GM11168 (cell line): ENCODE results near the gene SDK1.
"Not testable (repeated sequence)": the region's sequence is repeated elsewhere in the genome, so short reads cannot be mapped to it uniquely, and the experiment has no call there.

Source experiments
- in situ Hi-C: fragments of 300-500 bp; cut with MboI; formaldehyde crosslinking; loops from one replicate; pipeline ENCODE4 v1.12.0; 2022; ENCODE audit warnings: low sequenced_read_pairs; ENCODE audit not compliant: unreplicated experiment

The SDK1 gene

DNA sequence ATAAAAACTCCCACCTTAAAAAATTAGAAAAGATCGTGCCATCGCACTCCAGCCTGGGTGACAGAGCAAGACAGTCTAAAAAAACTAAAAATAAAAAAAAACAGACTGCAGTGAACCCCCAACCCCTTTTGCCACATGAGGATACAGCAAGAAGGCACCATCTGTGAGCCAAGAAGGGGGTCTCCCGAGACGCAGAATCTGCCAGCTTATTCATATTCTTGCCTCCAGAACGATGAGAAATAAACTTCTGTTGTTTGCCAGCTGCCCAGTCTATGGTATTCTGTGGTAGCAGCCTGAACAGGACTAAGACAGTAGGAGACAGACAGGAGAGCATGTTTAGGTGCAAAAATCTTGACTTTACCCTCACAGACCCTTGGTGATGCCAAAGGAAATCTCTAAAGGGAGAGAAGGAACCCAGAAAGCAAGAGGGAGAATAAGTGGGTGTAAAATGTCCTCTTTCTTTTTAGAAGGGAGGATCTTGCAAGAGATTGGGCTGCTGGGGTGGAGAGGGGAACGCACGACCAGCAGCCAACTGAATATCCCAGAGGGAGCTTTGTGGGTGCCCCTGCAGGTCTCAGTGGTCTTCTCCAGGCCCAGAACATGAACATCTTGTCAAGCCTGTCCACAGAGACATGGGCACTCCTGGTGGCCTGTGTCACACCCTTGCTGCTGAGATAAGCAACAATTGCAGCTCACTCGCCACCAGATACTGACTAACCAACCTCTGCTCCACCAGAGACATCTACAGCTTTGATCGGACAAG, 980.4 kb downstream of the SDK1 start:
- in situ Hi-C loops: no loop called here

DNA sequence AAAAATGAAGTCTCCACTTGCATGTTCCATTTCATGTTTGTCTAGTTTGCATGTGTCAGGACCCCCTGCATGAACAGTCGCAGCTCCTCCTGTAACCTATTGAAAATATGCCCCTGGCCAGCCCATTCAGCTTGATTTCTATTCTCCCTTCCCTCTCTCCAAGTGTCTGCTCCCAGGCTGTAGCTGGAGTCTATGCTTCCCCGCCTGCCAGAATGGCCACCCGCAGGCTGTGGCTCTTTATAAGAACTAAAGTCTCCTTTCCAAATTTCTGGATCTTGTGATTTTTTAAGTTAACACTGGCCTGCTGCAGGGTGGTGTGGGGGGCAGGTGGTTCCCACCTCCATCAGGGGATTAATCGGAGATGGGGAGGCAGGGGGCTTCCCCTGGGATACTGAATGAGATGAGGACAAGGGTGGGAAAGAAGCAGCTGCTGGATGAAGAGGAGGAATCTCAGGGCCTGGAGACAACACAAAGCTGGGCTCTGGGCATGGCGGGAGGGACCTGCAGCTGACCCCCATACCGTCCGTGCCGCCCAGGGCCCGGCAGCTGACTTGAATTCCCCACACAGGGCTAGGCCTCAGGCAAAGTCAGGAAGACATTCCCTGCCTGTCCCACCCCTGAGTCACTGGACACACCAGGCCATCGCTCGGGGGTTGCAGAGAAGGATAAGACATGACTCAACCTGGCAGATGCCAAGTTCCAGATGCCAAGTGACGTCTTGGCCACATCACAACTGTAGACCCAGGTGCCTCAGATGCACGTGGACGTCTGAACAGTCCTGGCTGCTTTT, 981.6 kb downstream of the SDK1 start:
- in situ Hi-C loops: no loop called here

DNA sequence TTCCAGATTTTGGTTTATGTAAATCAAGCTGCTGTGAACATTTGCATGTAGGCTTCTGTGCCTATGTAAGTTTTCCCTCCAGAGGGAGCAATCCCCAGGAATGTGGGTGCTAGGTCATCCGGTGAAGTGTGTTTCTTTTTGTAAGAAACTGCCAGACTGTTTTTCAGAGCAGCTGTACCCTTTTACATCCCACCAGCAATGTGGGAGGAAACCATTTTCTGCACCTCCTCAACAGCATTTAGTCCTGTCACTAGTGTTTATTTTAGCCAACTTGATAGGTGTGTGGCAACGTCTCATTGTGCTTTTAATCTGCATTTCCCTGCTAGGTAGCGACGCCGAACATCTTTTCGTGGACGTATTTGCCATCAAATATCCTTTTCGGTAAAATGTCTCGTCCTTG, 985.3 kb downstream of the SDK1 start:
- in situ Hi-C loops: no loop called here

DNA sequence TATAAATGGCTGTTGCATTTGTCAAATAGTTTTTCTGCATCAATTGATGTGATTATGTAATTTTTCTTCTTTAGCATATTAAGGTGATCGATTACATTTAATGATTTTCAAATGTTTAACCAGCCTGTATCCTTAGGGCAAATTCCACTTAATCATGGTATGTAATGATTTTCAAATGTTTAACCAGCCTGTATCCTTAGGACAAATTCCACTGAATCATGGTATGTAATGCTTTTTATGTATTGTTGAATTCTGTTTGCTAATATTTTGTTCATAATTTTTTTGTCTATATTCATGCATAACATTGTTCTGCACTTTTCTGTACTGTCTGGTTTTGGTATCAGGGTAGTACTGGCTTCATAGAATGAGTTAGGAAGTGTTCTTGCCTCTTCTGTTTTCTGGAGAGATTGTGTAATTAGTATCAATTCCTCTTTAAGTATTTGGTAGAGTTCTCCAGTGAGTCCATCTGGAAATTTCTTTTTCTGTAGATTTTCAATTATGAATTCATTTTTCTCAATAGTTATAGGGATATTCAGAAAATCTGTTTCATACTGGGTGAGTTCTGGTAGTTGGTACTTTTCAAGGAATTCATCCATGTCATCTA, 987.8 kb downstream of the SDK1 start:
- in situ Hi-C loops: no loop called here

DNA sequence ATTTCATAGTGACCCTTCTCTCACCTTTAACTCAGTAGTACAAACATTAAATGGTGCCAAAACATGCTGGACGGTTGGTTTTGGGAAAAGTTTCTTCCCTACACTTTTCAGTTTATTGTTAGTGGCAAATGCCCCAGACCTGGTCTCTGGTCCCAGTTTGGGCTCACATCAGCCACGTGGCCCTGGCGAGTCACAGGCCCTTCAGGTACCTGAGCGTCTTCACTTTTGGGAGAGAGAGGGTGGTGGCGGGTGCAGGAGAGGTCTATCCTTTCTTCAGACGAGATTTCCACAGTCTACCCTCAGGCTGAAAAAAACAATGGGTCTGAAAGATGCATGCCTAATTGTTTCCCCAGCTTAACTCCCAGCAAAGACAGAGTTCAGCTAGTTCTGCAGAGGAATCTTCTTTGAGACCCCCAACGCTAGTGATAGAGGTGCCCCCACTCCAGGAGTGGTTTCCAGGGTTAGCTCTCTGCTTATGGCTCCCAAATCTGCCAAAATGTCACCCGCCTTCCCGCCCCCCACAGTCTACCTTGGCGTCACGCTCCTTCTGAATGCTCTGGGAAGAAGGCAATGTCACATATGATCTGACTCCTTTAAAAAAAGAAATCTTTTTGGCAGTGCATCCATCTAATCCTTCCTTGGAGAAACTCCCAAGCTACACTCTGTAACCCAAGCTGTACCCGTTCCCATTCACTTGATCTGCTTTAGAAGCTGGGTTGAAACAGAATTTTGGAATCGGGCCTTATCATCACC, 996.3 kb downstream of the SDK1 start:
- in situ Hi-C loops: no loop called here

DNA sequence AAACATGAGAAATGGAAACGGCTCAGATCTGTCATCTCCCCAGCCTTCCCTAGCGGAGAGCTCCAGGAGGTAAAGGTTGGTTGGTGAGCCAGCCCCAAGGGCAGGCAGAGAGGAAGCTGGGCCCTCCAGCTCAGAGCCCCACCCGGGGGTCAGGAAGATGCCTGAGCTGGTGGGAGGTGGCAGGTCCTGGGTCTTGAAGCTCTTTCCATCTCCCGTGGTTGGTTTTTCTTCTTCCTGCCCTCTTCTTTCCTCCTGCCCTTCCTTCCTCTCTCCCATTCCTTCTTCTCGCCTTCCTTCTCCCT, 996.8 kb downstream of the SDK1 start:
- in situ Hi-C loops: no loop called here

DNA sequence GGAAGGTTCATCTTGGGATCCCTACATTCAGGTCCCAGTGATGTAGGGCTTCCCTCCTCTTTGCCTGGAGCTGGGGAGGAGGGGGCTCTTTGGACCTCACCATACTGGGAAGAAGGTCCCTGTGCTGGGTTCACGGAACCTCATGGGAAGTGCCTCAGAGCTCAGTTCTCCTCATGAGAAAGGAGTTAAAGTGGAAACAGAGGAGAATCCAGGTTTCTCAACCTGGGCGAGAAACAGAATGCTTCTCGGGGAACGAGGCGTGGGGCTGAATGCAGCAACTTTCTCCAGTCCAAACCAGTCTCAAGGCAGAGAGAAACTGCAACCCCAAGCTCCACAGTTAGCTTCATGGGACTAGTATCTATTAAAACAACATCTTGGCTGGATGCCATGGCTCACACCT, 998.4 kb downstream of the SDK1 start:
- in situ Hi-C loops: no loop called here

DNA sequence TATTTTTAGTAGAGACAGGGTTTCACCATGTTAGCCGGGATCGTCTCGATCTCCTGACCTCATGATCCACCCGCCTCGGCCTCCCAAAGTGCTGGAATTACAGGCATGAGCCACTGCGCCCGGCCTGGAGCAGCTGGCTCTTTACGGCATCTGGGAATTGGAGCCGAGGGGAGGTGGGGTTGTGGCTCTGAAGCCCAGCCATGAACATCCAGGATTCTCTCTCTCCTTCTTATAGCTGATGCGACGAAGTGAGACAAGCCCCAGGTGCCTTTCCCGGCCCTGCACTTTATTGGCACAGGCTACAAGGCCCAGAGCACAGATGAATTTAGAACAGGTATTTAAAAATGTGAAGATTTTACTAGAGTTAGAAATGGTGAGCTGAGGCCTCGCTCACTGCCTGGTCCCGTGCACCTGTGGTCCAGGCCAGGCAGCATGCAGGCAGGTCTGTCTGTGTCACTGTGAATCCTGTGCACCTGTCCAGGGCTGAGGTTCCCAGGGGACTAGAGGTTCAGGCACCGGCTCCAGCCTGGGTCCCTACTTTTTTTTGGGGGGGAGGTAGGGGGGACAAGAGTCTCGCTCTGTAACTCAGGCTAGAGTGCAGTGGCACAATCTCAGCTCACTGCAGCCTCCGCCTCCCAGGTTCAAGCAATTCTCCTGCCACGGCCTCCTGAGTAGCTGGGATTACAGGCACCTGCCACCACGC, 1001.3 kb downstream of the SDK1 start:
- in situ Hi-C loops: no loop called here

DNA sequence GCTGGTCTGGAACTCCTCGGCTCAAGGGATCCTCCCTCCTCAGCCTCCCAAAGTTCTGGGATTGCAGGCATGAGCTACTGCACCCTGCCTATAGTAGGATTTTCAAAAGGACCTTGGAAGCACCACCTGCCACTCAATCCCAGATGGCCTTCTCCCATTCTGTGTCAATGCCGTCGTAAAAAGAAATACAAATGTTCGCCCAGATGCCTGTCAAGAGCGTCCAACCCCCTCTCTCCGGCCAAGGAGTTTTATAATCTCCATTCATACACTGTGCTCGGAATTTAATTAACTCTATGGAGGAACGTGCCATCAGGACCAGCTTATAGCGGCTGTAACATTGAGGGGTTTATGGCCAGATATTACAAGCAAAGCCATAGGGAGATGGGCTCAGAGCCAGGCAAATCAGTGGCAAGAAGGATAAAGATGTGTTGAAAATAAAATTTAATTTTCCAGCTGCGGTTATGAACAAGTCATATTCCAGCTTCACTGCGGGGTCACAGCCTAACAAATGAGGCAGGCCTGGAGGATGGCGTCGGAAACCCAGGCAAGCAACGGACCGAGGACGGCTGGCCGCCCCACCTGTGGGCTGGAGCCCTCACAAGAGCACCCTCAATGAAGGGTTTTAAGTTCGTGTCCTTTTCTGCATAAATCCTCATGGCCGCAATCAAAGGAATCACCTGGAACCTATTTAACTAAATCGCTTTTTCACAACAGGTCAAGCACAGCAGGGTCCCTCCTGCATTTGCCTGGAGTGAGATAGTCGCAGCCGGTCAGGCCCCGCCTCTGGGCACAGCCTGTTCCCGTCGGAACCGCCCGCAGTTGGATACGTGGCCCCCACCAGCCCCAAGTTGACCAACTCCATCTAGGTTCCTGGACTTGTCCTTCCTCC, 1006.5 kb downstream of the SDK1 start:
- in situ Hi-C loops: no loop called here

DNA sequence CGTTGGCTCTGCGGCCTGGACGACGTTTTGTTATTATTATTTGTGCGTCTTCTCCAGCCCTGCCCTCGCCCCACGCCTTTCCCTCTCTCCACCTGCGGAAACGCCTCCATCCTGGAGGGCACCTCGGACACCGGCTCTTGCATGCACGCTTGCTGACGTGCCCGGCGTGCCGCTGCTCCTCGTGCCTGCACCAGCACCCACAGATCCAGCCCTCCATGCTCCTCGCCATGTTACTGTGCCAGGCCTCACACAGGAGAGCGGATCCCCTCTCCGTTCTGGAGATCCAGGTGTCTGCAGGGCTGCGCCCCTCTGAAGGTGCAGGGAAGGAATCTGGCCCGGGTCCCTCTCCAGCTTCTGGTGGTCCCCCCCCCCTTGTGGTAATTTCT, 1007.1 kb downstream of the SDK1 start:
- in situ Hi-C loops: no loop called here

DNA sequence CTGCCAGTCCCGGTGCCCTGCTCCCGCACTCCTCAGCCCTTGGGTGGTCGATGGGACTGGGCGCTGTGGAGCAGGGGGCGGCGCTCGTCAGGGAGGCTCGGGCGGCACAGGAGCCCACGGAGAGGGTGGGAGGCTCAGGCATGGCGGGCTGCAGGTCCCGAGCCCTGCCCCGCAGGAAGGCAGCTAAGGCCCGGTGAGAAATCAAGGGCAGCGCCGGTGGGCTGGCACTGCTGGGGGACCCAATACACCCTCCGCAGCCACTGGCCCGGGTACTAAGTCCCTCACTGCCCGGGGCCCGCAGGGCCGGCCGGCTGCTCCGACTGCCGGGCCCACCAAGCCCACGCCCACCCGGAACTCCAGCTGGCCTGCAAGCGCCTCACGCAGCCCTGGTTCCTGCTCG, 1012.9 kb downstream of the SDK1 start:
- in situ Hi-C loops: not testable (repeated sequence)

DNA sequence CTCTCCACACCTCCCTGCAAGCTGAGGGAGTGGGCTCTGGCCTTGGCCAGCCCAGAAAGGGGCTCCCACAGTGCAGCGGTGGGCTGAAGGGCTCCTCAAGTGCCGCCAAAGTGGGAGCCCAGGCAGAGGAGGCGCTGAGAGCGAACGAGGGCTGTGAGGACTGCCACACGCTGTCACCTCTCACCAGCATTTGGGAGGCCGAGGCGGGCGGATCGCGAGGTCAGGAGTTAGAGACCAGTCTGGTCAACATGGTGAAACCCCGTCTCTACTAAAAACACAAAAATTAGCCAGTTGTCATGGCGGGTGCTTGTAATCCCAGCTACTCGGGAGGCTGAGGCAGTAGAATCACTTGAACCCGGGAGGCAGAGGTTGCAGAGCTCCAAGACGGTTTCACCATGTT, 1013.3 kb downstream of the SDK1 start:
- in situ Hi-C loops: not testable (repeated sequence)
